Muscle layer of duodenum (tissue), 2 donors: ENCODE data around the gene TRAK1.
"Not testable (repeated sequence)": the region's sequence is repeated elsewhere in the genome, so short reads cannot be mapped to it uniquely, and the experiment has no call there.

Source experiments
- H3K27ac ChIP-seq: one replicate; pipeline ENCODE4 v1.7.0; 2013; ENCODE audit warnings: mild to moderate bottlenecking, low read length
- H3K27me3 ChIP-seq: one replicate; pipeline ENCODE4 v1.7.0; 2013; ENCODE audit warnings: low read depth, mild to moderate bottlenecking, control low read depth, low read length
- H3K36me3 ChIP-seq, 2 donors: one replicate each; pipeline ENCODE4 v1.7.0; 2013; ENCODE audit warnings: low read length in 2 of 2, control low read depth in 1 of 2, mild to moderate bottlenecking in 1 of 2; ENCODE audit not compliant: insufficient read depth in 2 of 2, control insufficient read depth in 1 of 2
- H3K4me1 ChIP-seq, 2 donors: one replicate each; pipeline ENCODE4 v1.7.0; 2013; ENCODE audit warnings: low read length in 2 of 2, mild to moderate bottlenecking in 2 of 2, control low read depth in 1 of 2, moderate library complexity in 1 of 2; ENCODE audit not compliant: insufficient read depth in 2 of 2, control insufficient read depth in 1 of 2
- H3K4me3 ChIP-seq, 2 donors: one replicate each; pipeline ENCODE4 v1.7.0; 2013; ENCODE audit warnings: low read length in 2 of 2, low read depth in 1 of 2, mild to moderate bottlenecking in 1 of 2
- H3K9me3 ChIP-seq, 2 donors: one replicate each; pipeline ENCODE4 v1.7.0; 2013; ENCODE audit warnings: low read length in 2 of 2, control low read depth in 1 of 2, mild to moderate bottlenecking in 1 of 2; ENCODE audit not compliant: control insufficient read depth in 1 of 2
- donor health status: healthy.

TRAK1 gene

GRCh38 chr3:42090973-42091731 lies at the start of gene TRAK1:
Gene TRAK1 (plus strand): TSS chr3:42091357. CDS start chr3:42091470, 113 bp downstream.
- peak within 1 kb of the TSS; percentile 35 to 48 for H3K4me3 ChIP-seq
- no peaks in the 10 kb centered on the region for H3K9me3 ChIP-seq
- peaks cover 0 to 18% of the 10 kb centered on the region in 2 donors for H3K4me1 ChIP-seq
- peaks cover 13 to 22% of the 10 kb centered on the region in 2 donors for H3K36me3 ChIP-seq
- H3K27ac ChIP-seq: peak within 1 kb of the TSS; percentile 60
- H3K27me3 ChIP-seq: no peaks in the 10 kb centered on the region

GRCh38 chr3:42042747-42043098 lies 48.4 kb upstream of the TRAK1 start:
- H3K4me3 ChIP-seq: peak overlapping the region in 1 of 2 donors; percentile 17

GRCh38 chr3:42043099-42043813 lies 47.9 kb upstream of the TRAK1 start:
- Histone ChIP-seq H3K9me3 (no peaks in the 10 kb centered on the region), H3K27me3 (no peaks in the 10 kb centered on the region), H3K4me1 (peaks cover 5 to 37% of the 10 kb centered on the region in 2 donors), H3K36me3 (no peaks in the 10 kb centered on the region), H3K27ac (peak overlapping the region; percentile 76), H3K4me3 (peak overlapping the region in 1 of 2 donors; percentile 17)

More at GRCh38 chr3:42042747-42043098, 48.4 kb upstream of the TRAK1 start:
- Histone ChIP-seq H3K27me3 (no peaks in the 10 kb centered on the region), H3K27ac (peak overlapping the region; percentile 76), H3K4me1 (peaks cover 6 to 36% of the 10 kb centered on the region in 2 donors), H3K36me3 (no peaks in the 10 kb centered on the region), H3K9me3 (no peaks in the 10 kb centered on the region)

- H3K4me1 ChIP-seq: peaks cover 5 to 42% of the 10 kb centered on the region in 2 donors
- H3K9me3 ChIP-seq: no peaks in the 10 kb centered on the region
- H3K27ac ChIP-seq: no peak overlapping the region
- no peak overlapping the region for H3K4me3 ChIP-seq
- H3K36me3 ChIP-seq: no peaks in the 10 kb centered on the region
- no peaks in the 10 kb centered on the region for H3K27me3 ChIP-seq
Observed at GRCh38 chr3:42045708-42046243, 45.4 kb upstream of the TRAK1 start.

- H3K9me3 ChIP-seq, H3K27me3 ChIP-seq, H3K27ac ChIP-seq, H3K4me3 ChIP-seq, H3K36me3 ChIP-seq: not testable (repeated sequence)
- peaks cover 18 to 55% of the 10 kb centered on the region in 2 donors for H3K4me1 ChIP-seq
Observed at GRCh38 chr3:42048526-42048925, 42.6 kb upstream of the TRAK1 start.

GRCh38 chr3:42050126-42050525 lies 41.0 kb upstream of the TRAK1 start:
- Histone ChIP-seq H3K27me3 (no peaks in the 10 kb centered on the region), H3K9me3 (no peaks in the 10 kb centered on the region), H3K36me3 (no peaks in the 10 kb centered on the region), H3K4me3 (no peak overlapping the region), H3K4me1 (peaks cover 16 to 47% of the 10 kb centered on the region in 2 donors), H3K27ac (no peak overlapping the region)

- no peaks in the 10 kb centered on the region for H3K27me3 ChIP-seq
- H3K9me3 ChIP-seq: no peaks in the 10 kb centered on the region
- no peaks in the 10 kb centered on the region for H3K36me3 ChIP-seq
- H3K27ac ChIP-seq: peak overlapping the region; percentile 78
- H3K4me1 ChIP-seq: peaks cover 16 to 39% of the 10 kb centered on the region in 2 donors
- no peak overlapping the region for H3K4me3 ChIP-seq
Observed at GRCh38 chr3:42051384-42052131, 39.6 kb upstream of the TRAK1 start.

GRCh38 chr3:42052132-42052483 lies 39.0 kb upstream of the TRAK1 start:
- H3K27ac ChIP-seq: peak overlapping the region; percentile 78
- no peaks in the 10 kb centered on the region for H3K27me3 ChIP-seq
- H3K36me3 ChIP-seq: no peaks in the 10 kb centered on the region
- peaks cover 16 to 36% of the 10 kb centered on the region in 2 donors for H3K4me1 ChIP-seq
- H3K4me3 ChIP-seq: no peak overlapping the region
- H3K9me3 ChIP-seq: no peaks in the 10 kb centered on the region

GRCh38 chr3:42052484-42053351 lies 38.4 kb upstream of the TRAK1 start:
- Histone ChIP-seq H3K4me3 (peak overlapping the region in 1 of 2 donors; percentile 12), H3K27me3 (no peaks in the 10 kb centered on the region), H3K27ac (peak overlapping the region; percentile 78)

GRCh38 chr3:42053476-42053875 lies 37.7 kb upstream of the TRAK1 start:
- peaks cover 16 to 33% of the 10 kb centered on the region in 2 donors for H3K4me1 ChIP-seq
- no peak overlapping the region for H3K27ac ChIP-seq
- H3K4me3 ChIP-seq: no peak overlapping the region

More at GRCh38 chr3:42052484-42053351, 38.4 kb upstream of the TRAK1 start:
- Histone ChIP-seq H3K36me3 (no peaks in the 10 kb centered on the region), H3K4me1 (peaks cover 16 to 33% of the 10 kb centered on the region in 2 donors), H3K9me3 (no peaks in the 10 kb centered on the region)

More at GRCh38 chr3:42053476-42053875, 37.7 kb upstream of the TRAK1 start:
- Histone ChIP-seq H3K27me3 (no peaks in the 10 kb centered on the region), H3K9me3 (no peaks in the 10 kb centered on the region), H3K36me3 (no peaks in the 10 kb centered on the region)
